Loucy (cell line): Measurements from ENCODE around the gene ACSS3.

Experiments used
- H2AFZ ChIP-seq: fragments of 200-600 bp; sonication (generic); 2 replicates; pipeline ENCODE4 v1.6.0; 2016; ENCODE audit warnings: antibody characterized with exemption, mild to moderate bottlenecking, low read length, moderate library complexity
- H3F3A ChIP-seq: fragments of 200-600 bp; 2 replicates; pipeline ENCODE4 v1.6.0; 2016; ENCODE audit warnings: antibody characterized with exemption, low read depth, mild to moderate bottlenecking
- H3K27me3 ChIP-seq: fragments of 200-600 bp; sonication (generic); 2 replicates; pipeline ENCODE4 v1.6.1; 2014; ENCODE audit warnings: low read length, mild to moderate bottlenecking; ENCODE audit not compliant: insufficient read depth, poor library complexity, severe bottlenecking
- H3K36me3 ChIP-seq: fragments of 200-600 bp; sonication (generic); 2 replicates; pipeline ENCODE4 v1.6.1; 2016; ENCODE audit warnings: low read length; ENCODE audit not compliant: insufficient read depth
- H3K4me1 ChIP-seq: fragments of 200-600 bp; sonication (generic); 2 replicates; pipeline ENCODE4 v1.5.1; 2014; ENCODE audit warnings: low read length, mild to moderate bottlenecking; ENCODE audit not compliant: insufficient read depth, poor library complexity, severe bottlenecking
- H3K4me2 ChIP-seq: fragments of 200-600 bp; sonication (generic); 2 replicates; pipeline ENCODE4 v1.6.0; 2014; ENCODE audit warnings: antibody characterized with exemption, low read length, low read depth, mild to moderate bottlenecking; ENCODE audit not compliant: poor library complexity, severe bottlenecking
- H3K4me3 ChIP-seq: fragments of 200-600 bp; sonication (generic); 2 replicates; pipeline ENCODE4 v1.5.1; 2014; ENCODE audit warnings: low read length, mild to moderate bottlenecking, mixed read lengths; ENCODE audit not compliant: poor library complexity, severe bottlenecking
- H3K79me2 ChIP-seq: fragments of 200-600 bp; sonication (generic); 2 replicates; pipeline ENCODE4 v1.6.1; 2014; ENCODE audit warnings: low read length; ENCODE audit not compliant: insufficient read depth
- H3K9ac ChIP-seq: fragments of 200-600 bp; sonication (generic); 2 replicates; pipeline ENCODE4 v1.6.0; 2014; ENCODE audit warnings: mild to moderate bottlenecking, low read depth, low read length, moderate library complexity; ENCODE audit not compliant: poor library complexity, severe bottlenecking
- H3K9me2 ChIP-seq: fragments of 200-600 bp; sonication (generic); replicated peaks from 2 replicates; pipeline ENCODE4 v1.6.1; 2016; ENCODE audit warnings: low read depth, low read length, mixed read lengths
- H3K9me3 ChIP-seq: fragments of 200-600 bp; sonication (generic); 2 replicates; pipeline ENCODE4 v1.6.1; 2014; ENCODE audit warnings: mild to moderate bottlenecking, antibody characterized with exemption, low read length, low read depth; ENCODE audit not compliant: insufficient read depth
- H4K20me1 ChIP-seq: fragments of 200-600 bp; sonication (generic); 2 replicates; pipeline ENCODE4 v1.6.0; 2014; ENCODE audit warnings: antibody characterized with exemption, low read length, mild to moderate bottlenecking; ENCODE audit not compliant: insufficient read depth, poor library complexity, severe bottlenecking
- CTCF ChIP-seq: fragments of 200-600 bp; sonication (generic); conservative IDR thresholded peaks from 2 replicates; pipeline ENCODE4 v1.5.1; 2014; ENCODE audit warnings: mild to moderate bottlenecking, antibody characterized with exemption, low read length
- EZH2phosphoT487 ChIP-seq: fragments of 200-600 bp; IDR thresholded peaks from 2 replicates; pipeline ENCODE4 v1.6.1; 2018; ENCODE audit warnings: antibody characterized with exemption, mild to moderate bottlenecking, moderate library complexity, borderline replicate concordance

Gene ACSS3

GRCh38 chr12:81257947-81258551, 180.2 kb downstream of the ACSS3 start:
- Histone ChIP-seq H3K9me2 (no peaks in the 10 kb centered on the region), H3K9ac (no peak overlapping the region), H2AFZ (peak overlapping the region; percentile 64; the same call in 1 of the 2 replicates), H3K4me2 (peak overlapping the region; percentile 17), H3K4me3 (peak overlapping the region; percentile 27), H3K79me2 (no peaks in the 10 kb centered on the region), H3F3A (no peaks in the 10 kb centered on the region), H4K20me1 (no peaks in the 10 kb centered on the region), H3K27me3 (no peaks in the 10 kb centered on the region), H3K9me3 (no peaks in the 10 kb centered on the region), H3K4me1 (no peaks in the 10 kb centered on the region), H3K36me3 (no peaks in the 10 kb centered on the region)
- TF ChIP-seq CTCF (peak; percentile 64), EZH2phosphoT487 (no peak)

DNA sequence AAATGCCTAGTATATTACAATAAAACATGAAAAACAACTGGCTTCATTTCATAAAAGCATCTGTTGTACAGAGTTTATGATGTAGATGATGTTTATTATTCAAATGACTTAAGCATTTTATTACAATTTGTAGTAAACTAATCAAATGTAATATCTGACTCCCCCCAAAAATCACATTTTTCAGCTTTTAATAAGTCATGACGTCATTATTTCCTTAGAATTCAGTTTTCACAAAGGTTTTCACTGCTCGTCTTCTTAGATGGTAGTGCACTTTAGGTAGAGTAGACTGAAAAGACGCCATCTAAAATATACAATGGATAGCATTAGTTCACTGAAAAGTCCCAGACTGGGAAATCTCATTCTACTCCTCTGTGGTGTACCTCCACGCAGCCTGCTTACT, 181.5 kb downstream of the ACSS3 start:
- H3K79me2 ChIP-seq: no peaks in the 10 kb centered on the region
- H3K9ac ChIP-seq: no peak overlapping the region
- no peak overlapping the region for H3K4me2 ChIP-seq
- TF ChIP-seq EZH2phosphoT487 (no peak), CTCF (no peak)
- no peaks in the 10 kb centered on the region for H4K20me1 ChIP-seq
- no peak overlapping the region for H2AFZ ChIP-seq
- H3K9me2 ChIP-seq: no peaks in the 10 kb centered on the region
- no peaks in the 10 kb centered on the region for H3F3A ChIP-seq
- H3K9me3 ChIP-seq: no peaks in the 10 kb centered on the region
- no peaks in the 10 kb centered on the region for H3K36me3 ChIP-seq
- H3K4me3 ChIP-seq: no peak overlapping the region
- no peaks in the 10 kb centered on the region for H3K4me1 ChIP-seq
- no peaks in the 10 kb centered on the region for H3K27me3 ChIP-seq

GRCh38 chr12:81261508-81262207, 183.8 kb downstream of the ACSS3 start:
- no peaks in the 10 kb centered on the region for H3K4me1 ChIP-seq

More at GRCh38 chr12:81261508-81262207, 183.8 kb downstream of the ACSS3 start:
- Histone ChIP-seq H3K27me3 (no peaks in the 10 kb centered on the region), H3K79me2 (no peaks in the 10 kb centered on the region), H3K36me3 (no peaks in the 10 kb centered on the region), H3K4me2 (no peak overlapping the region), H3K9ac (no peak overlapping the region), H3K4me3 (no peak overlapping the region), H4K20me1 (no peaks in the 10 kb centered on the region), H2AFZ (no peak overlapping the region), H3K9me3 (no peaks in the 10 kb centered on the region), H3K9me2 (no peaks in the 10 kb centered on the region), H3F3A (no peaks in the 10 kb centered on the region)
- TF ChIP-seq EZH2phosphoT487 (no peak), CTCF (no peak)
